ENCODE results near the gene CCDC178.

The CCDC178 gene

GRCh38 chr18:32891130-32891529 is 549.4 kb downstream of the CCDC178 start:
- Histone ChIP-seq H3K36me3 (ENCODE audit: insufficient read depth, low read length) (no peaks in the 10 kb centered on the region), H3K9ac (ENCODE audit: low read length) (no peak overlapping the region), H3K79me2 (ENCODE audit: insufficient read depth, low read length) (no peaks in the 10 kb centered on the region), H3K27me3 (ENCODE audit: insufficient read depth, low read length) (no peaks in the 10 kb centered on the region), H3K4me2 (ENCODE audit: low read length) (no peak overlapping the region), H3K4me3 (ENCODE audit: low read depth, low read length, poor library complexity, severe bottlenecking) (no peak overlapping the region), H3K4me1 (ENCODE audit: insufficient read depth, low read length, severe bottlenecking) (peaks cover 4% of the 10 kb centered on the region), H3F3A (ENCODE audit: insufficient read depth, low read length) (no peaks in the 10 kb centered on the region), H3K9me2 (ENCODE audit: low read depth, low read length) (no peaks in the 10 kb centered on the region), H3K27ac (ENCODE audit: low read depth, low read length, poor library complexity, severe bottlenecking) (no peak overlapping the region), H3K9me3 (ENCODE audit: low read length) (no peaks in the 10 kb centered on the region), H4K20me1 (ENCODE audit: insufficient read depth, low read length) (no peaks in the 10 kb centered on the region), H2AFZ (ENCODE audit: low read length) (no peak overlapping the region)
- no peak for TF ChIP-seq EZH2 (IDR thresholded peaks at IDR 0.05; ENCODE audit: borderline replicate concordance, low read length)
- no peak for TF ChIP-seq CTCF (IDR thresholded peaks at IDR 0.05; ENCODE audit: low read length)

- Histone ChIP-seq H3K9me3 (ENCODE audit: low read length) (no peaks in the 10 kb centered on the region), H3F3A (ENCODE audit: insufficient read depth, low read length) (no peaks in the 10 kb centered on the region), H3K79me2 (ENCODE audit: insufficient read depth, low read length) (no peaks in the 10 kb centered on the region), H3K4me2 (ENCODE audit: low read length) (no peak overlapping the region), H3K9ac (ENCODE audit: low read length) (no peak overlapping the region), H3K27ac (ENCODE audit: low read depth, low read length, poor library complexity, severe bottlenecking) (no peak overlapping the region), H3K27me3 (ENCODE audit: insufficient read depth, low read length) (no peaks in the 10 kb centered on the region), H3K36me3 (ENCODE audit: insufficient read depth, low read length) (no peaks in the 10 kb centered on the region), H3K9me2 (ENCODE audit: low read depth, low read length) (no peaks in the 10 kb centered on the region), H3K4me1 (ENCODE audit: insufficient read depth, low read length, severe bottlenecking) (peaks cover 4% of the 10 kb centered on the region), H3K4me3 (ENCODE audit: low read depth, low read length, poor library complexity, severe bottlenecking) (no peak overlapping the region), H2AFZ (ENCODE audit: low read length) (no peak overlapping the region), H4K20me1 (ENCODE audit: insufficient read depth, low read length) (no peaks in the 10 kb centered on the region)
- TF ChIP-seq CTCF (IDR thresholded peaks at IDR 0.05; ENCODE audit: low read length) (no peak), EZH2 (IDR thresholded peaks at IDR 0.05; ENCODE audit: borderline replicate concordance, low read length) (no peak)
Measured at GRCh38 chr18:32889615-32890593, 550.6 kb downstream of the CCDC178 start.

- H3K79me2 ChIP-seq (ENCODE audit: insufficient read depth, low read length) = no peaks in the 10 kb centered on the region
- no peaks in the 10 kb centered on the region for H4K20me1 ChIP-seq (ENCODE audit: insufficient read depth, low read length)
- H3K27ac ChIP-seq (ENCODE audit: low read depth, low read length, poor library complexity, severe bottlenecking) = no peak overlapping the region
- no peaks in the 10 kb centered on the region for H3F3A ChIP-seq (ENCODE audit: insufficient read depth, low read length)
- no peaks in the 10 kb centered on the region for H3K9me2 ChIP-seq (ENCODE audit: low read depth, low read length)
- no peaks in the 10 kb centered on the region for H3K36me3 ChIP-seq (ENCODE audit: insufficient read depth, low read length)
- no peak overlapping the region for H3K9ac ChIP-seq (ENCODE audit: low read length)
- no peak for TF ChIP-seq EZH2 (IDR thresholded peaks at IDR 0.05; ENCODE audit: borderline replicate concordance, low read length)
- TF ChIP-seq CTCF (IDR thresholded peaks at IDR 0.05; ENCODE audit: low read length) = no peak
- no peak overlapping the region for H3K4me3 ChIP-seq (ENCODE audit: low read depth, low read length, poor library complexity, severe bottlenecking)
- H3K27me3 ChIP-seq (ENCODE audit: insufficient read depth, low read length) = no peaks in the 10 kb centered on the region
- H3K4me2 ChIP-seq (ENCODE audit: low read length) = no peak overlapping the region
- H2AFZ ChIP-seq (ENCODE audit: low read length) = no peak overlapping the region
- H3K9me3 ChIP-seq (ENCODE audit: low read length) = no peaks in the 10 kb centered on the region
- peaks cover 4% of the 10 kb centered on the region for H3K4me1 ChIP-seq (ENCODE audit: insufficient read depth, low read length, severe bottlenecking)
Measured at GRCh38 chr18:32888306-32888705, 552.2 kb downstream of the CCDC178 start.
